GM12878 (cell line): Measurements from ENCODE around the gene GALNT15. TPM values are rescaled to one million over a fixed set of nuclear protein-coding genes. Genes with fewer than 3 reads are reported as not detected.

Experiments used
- ATAC-seq: fragments of 200-7000 bp; cut with Tn5 transposase; 3 replicates; pipeline ENCODE4 v1.9.1; 2020; ENCODE audit warnings: mild to moderate bottlenecking, moderate library complexity
- BruUV-seq: library from RNA; stranded (reverse); fragments of 400-500 nt; replicated peaks from 2 replicates; lab custom pipeline; 2021; lab: Mats Ljungman, UMichigan
- CTCF ChIA-PET: fragments of 300-600 bp; sonication (Branson Sonifier 250); formaldehyde crosslinking; extraction: SDS; loops from one replicate; lab custom pipeline; 2021; ENCODE audit warnings: inconsistent platforms; lab: Yijun Ruan, JAX
- POLR2A ChIA-PET: fragments of 350-600 bp; formaldehyde crosslinking; extraction: SDS; loops from one replicate; lab custom pipeline; 2021; ENCODE audit warnings: inconsistent platforms; lab: Charles Lee
- RAD21 ChIA-PET: fragments of 300-600 bp; sonication (Branson Sonifier 250); formaldehyde crosslinking; loops from one replicate; lab custom pipeline; 2023; ENCODE audit warnings: antibody characterized with exemption; ENCODE audit not compliant: unreplicated experiment; lab: Charles Lee
- SMC1A ChIA-PET: fragments of 300-600 bp; sonication (Branson Sonifier 250); formaldehyde crosslinking; loops from one replicate; lab custom pipeline; 2023; ENCODE audit not compliant: unreplicated experiment, uncharacterized antibody; lab: Charles Lee
- DNase-seq: peaks from one replicate; pipeline ENCODE4 v3.0.0-alpha.2; 2011; ENCODE audit warnings: low read depth, low spot score
- FAIRE-seq: peaks from 3 replicates; lab custom pipeline; 2011; peaks lifted over from hg19 to GRCh38; lab: Jason Lieb, UNC
- H2AFZ ChIP-seq: 2 replicates; pipeline ENCODE4 v1.6.0; 2011; ENCODE audit warnings: low read depth, low read length, control low read depth; ENCODE audit not compliant: control insufficient read depth
- H3K27ac ChIP-seq: 2 replicates; pipeline ENCODE4 v1.5.1; 2011; ENCODE audit warnings: control low read depth; ENCODE audit not compliant: control insufficient read depth, insufficient read depth
- H3K27me3 ChIP-seq, 2 experiments: replicated peaks in 1 of 2; 2 replicates each; pipeline versions ENCODE4 v1.6.0 to v1.6.1; 2011; ENCODE audit warnings: low read length in 1 of 2; ENCODE audit not compliant: control insufficient read depth in 2 of 2, insufficient read depth in 2 of 2
- H3K36me3 ChIP-seq, 2 experiments: 2 replicates each; pipeline ENCODE4 v1.5.1; 2011; ENCODE audit warnings: low read length in 1 of 2; ENCODE audit not compliant: control insufficient read depth in 2 of 2, insufficient read depth in 2 of 2
- H3K4me1 ChIP-seq: 2 replicates; pipeline ENCODE4 v1.6.1; 2011; ENCODE audit warnings: mild to moderate bottlenecking, low read length, moderate library complexity, mixed read lengths; ENCODE audit not compliant: control insufficient read depth, insufficient read depth
- H3K4me2 ChIP-seq: 2 replicates; pipeline ENCODE4 v1.6.0; 2011; ENCODE audit warnings: control low read depth; ENCODE audit not compliant: control insufficient read depth, insufficient read depth
- H3K4me3 ChIP-seq: fragments of 200-600 bp; sonication (generic); 2 replicates; pipeline ENCODE4 v1.5.1; 2016
- H3K79me2 ChIP-seq: 2 replicates; pipeline ENCODE4 v1.6.0; 2011; ENCODE audit warnings: low read length; ENCODE audit not compliant: control insufficient read depth, insufficient read depth
- H3K9ac ChIP-seq: 2 replicates; pipeline ENCODE4 v1.8.0; 2011; ENCODE audit warnings: low read length, control low read depth, mixed read lengths; ENCODE audit not compliant: control insufficient read depth, insufficient read depth
- H3K9me3 ChIP-seq: replicated peaks from 3 replicates; pipeline ENCODE4 v1.5.1; 2011; ENCODE audit warnings: mild to moderate bottlenecking, low read length; ENCODE audit not compliant: control insufficient read depth, insufficient read depth
- H4K20me1 ChIP-seq: 2 replicates; pipeline ENCODE4 v1.6.0; 2011; ENCODE audit not compliant: control insufficient read depth, insufficient read depth
- CTCF ChIP-seq, 3 experiments: IDR thresholded peaks in 2 of 3; conservative IDR thresholded peaks in 1 of 3; 2 replicates each; pipeline ENCODE4 v1.5.1; 2011; ENCODE audit warnings: low read depth in 3 of 3, low read length in 3 of 3, mild to moderate bottlenecking in 3 of 3, control low read depth in 2 of 3, moderate library complexity in 2 of 3, inconsistent platforms in 1 of 3, mixed read lengths in 1 of 3; ENCODE audit not compliant: control insufficient read depth in 2 of 3, insufficient read depth in 1 of 3; ENCODE audit errors: extremely low read depth in 1 of 3
- ELK1 ChIP-seq: IDR thresholded peaks from 2 replicates; pipeline ENCODE4 v1.6.1; 2012; ENCODE audit warnings: low read depth, low read length, improper control_type of control experiment
- EP300 ChIP-seq, 2 experiments: fragments of 150-350 bp in 1 of 2; IDR thresholded peaks; 2 replicates each; pipeline ENCODE4 v1.6.1; 2011 to 2012; ENCODE audit warnings: low read depth in 2 of 2, low read length in 2 of 2, borderline replicate concordance in 1 of 2, improper control_type of control experiment in 1 of 2, inconsistent platforms in 1 of 2; ENCODE audit not compliant: control insufficient read depth in 1 of 2
- HDGF ChIP-seq: fragments of 450-650 bp; IDR thresholded peaks from 2 replicates; pipeline ENCODE4 v1.6.1; 2016; ENCODE audit warnings: antibody characterized with exemption
- LARP7 ChIP-seq: fragments of 450-650 bp; IDR thresholded peaks from 2 replicates; pipeline ENCODE4 v1.6.1; 2017; ENCODE audit warnings: mild to moderate bottlenecking
- NFYA ChIP-seq: IDR thresholded peaks from 2 replicates; pipeline ENCODE4 v1.6.1; 2011; ENCODE audit warnings: low read depth, mild to moderate bottlenecking, low read length, improper control_type of control experiment, borderline replicate concordance
- POLR2A ChIP-seq: IDR thresholded peaks from 2 replicates; pipeline ENCODE4 v1.6.1; 2011; ENCODE audit warnings: low read depth, mild to moderate bottlenecking, low read length
- RELA ChIP-seq: fragments of 450-650 bp; IDR thresholded peaks from 2 replicates; pipeline ENCODE4 v1.8.0; 2014; ENCODE audit warnings: borderline replicate concordance; ENCODE audit not compliant: partially characterized antibody
- SKIL ChIP-seq: fragments of 450-650 bp; IDR thresholded peaks from 2 replicates; pipeline ENCODE4 v1.6.1; 2017; ENCODE audit warnings: mild to moderate bottlenecking, low read depth, inconsistent platforms; ENCODE audit not compliant: poor library complexity, severe bottlenecking
- SMAD1 ChIP-seq: fragments of 450-650 bp; IDR thresholded peaks from 2 replicates; pipeline ENCODE4 v1.6.1; 2018; ENCODE audit warnings: mild to moderate bottlenecking, low read depth; ENCODE audit not compliant: partially characterized antibody
- STAT3 ChIP-seq: IDR thresholded peaks from 2 replicates; pipeline ENCODE4 v1.6.1; 2011; ENCODE audit warnings: low read depth, low read length, improper control_type of control experiment
- SUPT20H ChIP-seq: IDR thresholded peaks from 2 replicates; pipeline ENCODE4 v1.6.1; 2011; ENCODE audit warnings: low read depth, mild to moderate bottlenecking, low read length, moderate library complexity, borderline replicate concordance; ENCODE audit not compliant: control insufficient read depth
- TARDBP ChIP-seq: IDR thresholded peaks from 2 replicates; pipeline ENCODE4 v1.6.1; 2016; ENCODE audit warnings: borderline replicate concordance
- ZNF217 ChIP-seq: fragments of 450-650 bp; IDR thresholded peaks from 2 replicates; pipeline ENCODE4 v1.6.1; 2017; ENCODE audit warnings: antibody characterized with exemption, mild to moderate bottlenecking
- ZNF592 ChIP-seq: fragments of 450-650 bp; IDR thresholded peaks from 2 replicates; pipeline ENCODE4 v1.6.1; 2017; ENCODE audit warnings: mild to moderate bottlenecking, moderate library complexity
- WGBS: methylation state at CpG from one replicate; pipeline ENCODE4 v1.1.6; 2016; ENCODE audit warnings: low lambda C conversion rate; ENCODE audit not compliant: insufficient replicate concordance, insufficient coverage; ENCODE audit errors: missing lambda C conversion rate; 5-methylcytosine and 5-hydroxymethylcytosine counted together
- in situ Hi-C: fragments of 300-500 bp; cut with MboI; formaldehyde crosslinking; loops from 9 replicates; pipeline ENCODE4 v1.14.3; 2018; ENCODE audit warnings: mixed read lengths
- intact Hi-C: fragments of 100-400 bp; cut with micrococcal nuclease; formaldehyde crosslinking; loops from one replicate; pipeline ENCODE4 v1.14.2; 2022; ENCODE audit not compliant: unreplicated experiment
- polyA plus RNA-seq, 11 experiments: library from polyadenylated mRNA; depleted of rRNA in 4 of 11; unstranded in 6 of 11; stranded (reverse) in 5 of 11; fragments of >200 nt; fragmentation: Nextera tagmentation in 4 of 11; fragmentation: Illumina TruSeq in 1 of 11; extraction: Ambion mirVana in 4 of 11; extraction: Trizol in 1 of 11; gene quantifications; 1 replicate in 1 of 11; 2 replicates in 10 of 11; pipeline versions ENCODE4 v1.2.1 to v1.2.3, GENCODE V29; 2011 to 2016; ENCODE audit warnings: inconsistent platforms in 2 of 11, missing spikeins in 2 of 11, low read depth in 1 of 11
- total RNA-seq, 4 experiments: library from RNA; depleted of rRNA in 3 of 4; stranded (reverse); fragments of >200 nt in 3 of 4; fragmentation: Illumina TruSeq in 1 of 4; extraction: Trizol in 1 of 4; gene quantifications; 2 replicates each; pipeline versions ENCODE4 v1.2.1 to v1.2.3, GENCODE V29; 2013 to 2021

Gene GALNT15
- total and polyA plus RNA-seq, 10 of the 15 experiments (the other 5 are each of a cell fraction or from before 2014, with no cell fraction given) = 0.03 to 0.05 TPM; not detected in 8

- Histone ChIP-seq H3K4me3 (no peak overlapping the region), H3K9me3 (no peaks in the 10 kb centered on the region), H4K20me1 (no peaks in the 10 kb centered on the region), H3K27me3 (peaks cover 0 to 3% of the 10 kb centered on the region in 2 experiments; a peak in 2 of 4 replicates), H3K9ac (no peak overlapping the region), H3K36me3 (no peaks in the 10 kb centered on the region), H3K4me2 (no peak overlapping the region), H3K79me2 (no peaks in the 10 kb centered on the region), H2AFZ (no peak overlapping the region), H3K27ac (no peak overlapping the region), H3K4me1 (no peaks in the 10 kb centered on the region)
- no peak for FAIRE-seq
- POLR2A ChIA-PET = no interaction called here
- CTCF ChIA-PET = interaction anchor here (9.8 kb wide), 1 partner anchor 129 kb away, joined by 127 read pairs; no protein-coding TSS in a partner anchor
- in situ Hi-C loops = loop anchor here (10.0 kb wide), 1 partner anchor 133 kb away; no protein-coding TSS in a partner anchor
- DNase-seq = no peak
- SMC1A ChIA-PET = interaction anchor here (1.9 to 2.2 kb wide), 2 partner anchors 128 to 364 kb away, joined by 5 to 13 read pairs; no protein-coding TSS in a partner anchor
- RAD21 ChIA-PET = interaction anchor here (1.4 kb wide), 1 partner anchor 975 kb away, joined by 5 read pairs; no protein-coding TSS in a partner anchor
- intact Hi-C loops = loop anchor here (10.0 kb wide), 1 partner anchor 543 kb away; no protein-coding TSS in a partner anchor
- ATAC-seq = no peak
- BruUV-seq = no TSS peak
- 26% methylated on average over 4 of the region's 4 CpGs for WGBS
- TF ChIP-seq SUPT20H = no peak
- TF ChIP-seq ZNF217 = no peak
- no peak for TF ChIP-seq SMAD1
- TF ChIP-seq ELK1 = no peak
- no peak for TF ChIP-seq POLR2A
- TF ChIP-seq NFYA = no peak
- TF ChIP-seq SKIL = no peak
- TF ChIP-seq STAT3 = no peak
- TF ChIP-seq HDGF = no peak
- TF ChIP-seq EP300 (IDR thresholded peaks at IDR 0.05; ENCODE audit: borderline replicate concordance in 1 of 2, control insufficient read depth in 1 of 2, low read depth in 2 of 2, low read length in 2 of 2) = no peak
- no peak for TF ChIP-seq LARP7
- TF ChIP-seq CTCF (IDR thresholded peaks at IDR 0.05 in 2 of 3, conservative IDR thresholded peaks at IDR 0.05 in 1 of 3; ENCODE audit: control insufficient read depth in 2 of 3, extremely low read depth in 1 of 3, insufficient read depth in 1 of 3, low read depth in 3 of 3, low read length in 3 of 3) = no peak
- TF ChIP-seq RELA = no peak
- no peak for TF ChIP-seq TARDBP
- TF ChIP-seq ZNF592 = no peak
Measured at GRCh38 chr3:16177382-16177781, 2.9 kb downstream of the GALNT15 start.
